Measurements from ENCODE around the gene PRKCZ.

- TF ChIP-seq CTCF (conservative IDR thresholded peaks at IDR 0.05; ENCODE audit: low read length): no peak
- TF ChIP-seq EZH2phosphoT487 (IDR thresholded peaks at IDR 0.05; ENCODE audit: borderline replicate concordance, low read depth, low read length): no peak
Observed at GRCh38 chr1:2135941-2136340, 85.7 kb downstream of the PRKCZ start.
